PFSK-1 (cell line): ENCODE results near the gene CIPC.

Source experiments
- FOXP2 ChIP-seq: optimal IDR thresholded peaks from 2 replicates; pipeline ENCODE3; 2011; ENCODE audit warnings: borderline replicate concordance, control low read depth, inconsistent platforms; ENCODE audit not compliant: insufficient read depth; ENCODE audit errors: extremely low read length, extremely low read depth
- POLR2AphosphoS5 ChIP-seq: IDR thresholded peaks from 2 replicates; pipeline ENCODE4 v1.6.1; 2012; ENCODE audit warnings: low read depth, mild to moderate bottlenecking, control low read depth, low read length, moderate library complexity
- REST ChIP-seq, 2 experiments: IDR thresholded peaks; 2 replicates each; pipeline versions ENCODE4 v1.6.1 to v1.8.0; 2011 to 2012; ENCODE audit warnings: low read depth in 2 of 2, low read length in 2 of 2, control low read depth in 1 of 2, inconsistent platforms in 1 of 2, mild to moderate bottlenecking in 1 of 2, moderate library complexity in 1 of 2; ENCODE audit not compliant: insufficient read depth in 1 of 2
- SIN3A ChIP-seq: IDR thresholded peaks from 2 replicates; pipeline ENCODE4 v1.6.1; 2012; ENCODE audit warnings: mild to moderate bottlenecking, low read length, moderate library complexity, borderline replicate concordance; ENCODE audit not compliant: insufficient read depth
- TAF1 ChIP-seq: IDR thresholded peaks from 2 replicates; pipeline ENCODE4 v1.6.1; 2012; ENCODE audit warnings: low read length, control low read depth, borderline replicate concordance; ENCODE audit not compliant: insufficient read depth

Gene CIPC

DNA sequence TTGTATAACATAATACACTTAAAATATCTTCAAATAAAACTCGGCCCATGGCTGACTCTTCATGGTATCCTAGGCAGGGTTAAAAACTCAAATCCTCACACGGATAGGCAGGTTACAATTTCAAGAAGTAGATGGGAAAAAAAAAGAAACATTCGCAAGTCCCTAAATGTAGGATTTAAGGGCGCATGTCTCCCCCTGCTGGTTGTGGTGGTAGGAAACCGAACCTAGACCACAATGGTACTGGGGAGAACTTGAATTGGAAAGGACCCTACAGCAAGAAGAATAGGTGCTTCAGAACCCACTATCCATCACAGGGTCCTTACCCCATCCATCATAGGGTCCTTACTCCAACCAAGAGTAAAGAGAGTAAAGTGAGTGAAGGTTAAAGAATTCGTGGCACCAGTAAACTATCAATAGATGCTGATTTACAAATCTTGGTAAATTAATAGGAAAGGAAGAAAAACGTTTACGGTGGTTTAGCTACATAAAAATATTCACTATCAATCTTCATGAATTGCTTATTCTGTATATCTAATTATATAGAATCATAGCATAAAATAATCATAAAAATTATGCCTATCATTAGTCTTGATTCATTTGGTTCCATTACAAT, 3.3 kb upstream of the CIPC start:
- TF ChIP-seq FOXP2 = no peak

- TF ChIP-seq POLR2AphosphoS5 = no peak
- TF ChIP-seq FOXP2 = no peak
- TF ChIP-seq SIN3A = no peak
- no peak for TF ChIP-seq REST (IDR thresholded peaks at IDR 0.05; ENCODE audit: insufficient read depth in 1 of 2, low read depth in 2 of 2, low read length in 2 of 2)
- TF ChIP-seq TAF1 = no peak
These were observed 905 bp upstream of the CIPC start for GRCh38 chr14:77097006-77097699.

- TF ChIP-seq FOXP2 (no peak), TAF1 (no peak), REST (IDR thresholded peaks at IDR 0.05; ENCODE audit: insufficient read depth in 1 of 2, low read depth in 2 of 2, low read length in 2 of 2) (no peak), POLR2AphosphoS5 (no peak), SIN3A (no peak)
These were observed 683 bp downstream of the CIPC start for GRCh38 chr14:77098529-77099353.

GRCh38 chr14:77099425-77100167, 1.5 kb downstream of the CIPC start:
- TF ChIP-seq FOXP2 (no peak), POLR2AphosphoS5 (no peak), TAF1 (no peak), SIN3A (no peak), REST (IDR thresholded peaks at IDR 0.05; ENCODE audit: insufficient read depth in 1 of 2, low read depth in 2 of 2, low read length in 2 of 2) (no peak)

DNA sequence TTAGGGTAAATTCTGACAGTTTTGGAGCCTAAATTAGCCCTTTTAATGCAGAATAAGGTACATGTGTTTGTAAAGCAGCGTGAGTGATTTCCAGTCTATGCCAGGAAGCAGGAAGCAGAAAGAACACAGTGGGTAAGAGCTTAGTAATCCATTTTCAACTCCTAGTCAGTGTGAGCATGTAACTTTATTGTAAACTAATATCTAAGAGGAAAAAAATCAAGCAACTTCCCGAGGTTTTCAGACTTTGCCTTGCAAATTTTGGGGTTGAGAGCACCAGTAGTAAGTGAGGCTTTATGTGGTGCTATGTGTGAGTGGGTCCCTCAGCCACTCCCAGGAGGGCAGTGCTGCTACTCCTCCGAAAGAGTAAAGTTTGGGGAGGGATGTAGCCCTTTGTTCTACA, 2.9 kb downstream of the CIPC start:
- TF ChIP-seq SIN3A = no peak
- TF ChIP-seq POLR2AphosphoS5 = no peak
- TF ChIP-seq FOXP2 = no peak
- no peak for TF ChIP-seq REST (IDR thresholded peaks at IDR 0.05; ENCODE audit: insufficient read depth in 1 of 2, low read depth in 2 of 2, low read length in 2 of 2)
- TF ChIP-seq TAF1 = no peak
